ENCODE measurements around the gene DENND1A. TPM values are rescaled to one million over a fixed set of nuclear protein-coding genes. Genes with fewer than 3 reads are reported as not detected.
"Not testable (repeated sequence)": the region's sequence is repeated elsewhere in the genome, so short reads cannot be mapped to it uniquely, and the experiment has no call there.

DENND1A gene
- total RNA-seq, 2 experiments from 2014 or later = 21.9 to 23.3 TPM

- Mint-ChIP-seq H3K36me3 (ENCODE audit: low read depth) (peaks cover 11% of the 10 kb centered on the region), H3K27ac (no peak overlapping the region), H3K4me3 (no peak overlapping the region), H3K9me3 (peaks cover 1% of the 10 kb centered on the region), H3K4me1 (ENCODE audit: low read depth) (peaks cover 1% of the 10 kb centered on the region), H3K27me3 (no peaks in the 10 kb centered on the region)
- TF ChIP-seq, protein P1, sequence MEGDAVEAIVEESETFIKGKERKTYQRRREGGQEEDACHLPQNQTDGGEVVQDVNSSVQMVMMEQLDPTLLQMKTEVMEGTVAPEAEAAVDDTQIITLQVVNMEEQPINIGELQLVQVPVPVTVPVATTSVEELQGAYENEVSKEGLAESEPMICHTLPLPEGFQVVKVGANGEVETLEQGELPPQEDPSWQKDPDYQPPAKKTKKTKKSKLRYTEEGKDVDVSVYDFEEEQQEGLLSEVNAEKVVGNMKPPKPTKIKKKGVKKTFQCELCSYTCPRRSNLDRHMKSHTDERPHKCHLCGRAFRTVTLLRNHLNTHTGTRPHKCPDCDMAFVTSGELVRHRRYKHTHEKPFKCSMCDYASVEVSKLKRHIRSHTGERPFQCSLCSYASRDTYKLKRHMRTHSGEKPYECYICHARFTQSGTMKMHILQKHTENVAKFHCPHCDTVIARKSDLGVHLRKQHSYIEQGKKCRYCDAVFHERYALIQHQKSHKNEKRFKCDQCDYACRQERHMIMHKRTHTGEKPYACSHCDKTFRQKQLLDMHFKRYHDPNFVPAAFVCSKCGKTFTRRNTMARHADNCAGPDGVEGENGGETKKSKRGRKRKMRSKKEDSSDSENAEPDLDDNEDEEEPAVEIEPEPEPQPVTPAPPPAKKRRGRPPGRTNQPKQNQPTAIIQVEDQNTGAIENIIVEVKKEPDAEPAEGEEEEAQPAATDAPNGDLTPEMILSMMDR (IDR thresholded peaks at IDR 0.05) = no peak
- ATAC-seq = no peak
- CTCF ChIA-PET = no interaction called here
- DNase-seq = no peak
- intact Hi-C loops (cut with micrococcal nuclease) = no loop called here
- POLR2A ChIA-PET = no interaction called here
These were observed 42.1 kb downstream of the DENND1A start for GRCh38 chr9:123887837-123888236.

DNA sequence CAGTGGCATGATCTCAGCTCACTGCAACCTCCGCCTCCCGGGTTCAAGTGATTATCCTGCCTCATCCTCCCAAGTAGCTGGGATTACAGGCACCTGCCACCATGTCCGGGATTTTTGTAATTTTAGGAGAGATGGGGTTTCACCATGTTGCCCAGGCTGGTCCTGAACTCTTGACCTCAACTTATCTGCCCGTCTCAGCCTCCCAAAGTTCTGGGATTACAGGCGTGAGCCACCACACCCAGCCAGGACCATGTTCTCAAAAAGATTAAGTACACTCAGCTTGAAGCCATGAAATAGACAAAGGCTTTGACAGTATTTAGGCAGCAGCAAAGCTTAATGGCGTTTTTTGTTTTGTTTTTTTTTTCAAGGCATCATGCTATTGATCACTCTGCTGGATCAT, 44.1 kb downstream of the DENND1A start:
- H3K27ac Mint-ChIP-seq; H3K9me3 Mint-ChIP-seq; H3K27me3 Mint-ChIP-seq; DNase-seq; intact Hi-C loops (cut with micrococcal nuclease); POLR2A ChIA-PET; ATAC-seq; H3K4me3 Mint-ChIP-seq: not testable (repeated sequence)
- H3K36me3 Mint-ChIP-seq (ENCODE audit: low read depth) = peaks cover 11% of the 10 kb centered on the region
- H3K4me1 Mint-ChIP-seq (ENCODE audit: low read depth) = peaks cover 15% of the 10 kb centered on the region
- CTCF ChIA-PET = interaction anchor here (1.2 kb wide), 1 partner anchor 51 kb away, joined by 3 read pairs; no protein-coding TSS in a partner anchor

DNA sequence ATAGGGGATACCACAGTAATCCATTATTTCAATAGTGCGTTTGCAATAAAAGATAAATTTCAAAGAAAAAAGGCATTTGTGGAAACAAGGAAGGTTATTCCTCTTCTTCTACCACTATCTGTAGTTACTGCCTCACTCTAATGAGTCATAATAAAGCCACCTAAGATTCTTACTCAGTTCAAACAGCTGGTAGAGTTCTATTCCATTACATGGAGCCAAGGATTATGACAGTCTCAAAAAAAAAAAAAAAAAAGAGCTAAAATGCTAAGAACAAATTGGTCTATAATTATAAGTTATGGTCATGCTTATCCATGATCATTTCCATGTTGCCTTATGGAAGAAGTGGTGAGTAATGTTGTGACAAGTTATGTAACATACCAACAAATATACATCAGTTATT, 46.3 kb downstream of the DENND1A start:
- Mint-ChIP-seq H3K27ac (no peak overlapping the region), H3K4me1 (ENCODE audit: low read depth) (peaks cover 15% of the 10 kb centered on the region), H3K4me3 (no peak overlapping the region), H3K9me3 (peaks cover under 1% of the 10 kb centered on the region), H3K36me3 (ENCODE audit: low read depth) (peaks cover 18% of the 10 kb centered on the region), H3K27me3 (no peaks in the 10 kb centered on the region)
- intact Hi-C loops (cut with micrococcal nuclease) = no loop called here
- POLR2A ChIA-PET = no interaction called here
- CTCF ChIA-PET = no interaction called here
- DNase-seq = no peak
- no peak for ATAC-seq
- TF ChIP-seq, protein P1 (IDR thresholded peaks at IDR 0.05) = no peak

- Mint-ChIP-seq H3K4me1 (ENCODE audit: low read depth) (peaks cover 15% of the 10 kb centered on the region), H3K27me3 (no peaks in the 10 kb centered on the region), H3K9me3 (no peaks in the 10 kb centered on the region), H3K27ac (no peak overlapping the region), H3K4me3 (no peak overlapping the region), H3K36me3 (ENCODE audit: low read depth) (peaks cover 15% of the 10 kb centered on the region)
- TF ChIP-seq, protein P1 (IDR thresholded peaks at IDR 0.05) = no peak
- ChIA-PET CTCF (no interaction called here), POLR2A (no interaction called here)
- intact Hi-C loops (cut with micrococcal nuclease) = no loop called here
- DNase-seq (no peak), ATAC-seq (no peak)
These were observed 48.3 kb downstream of the DENND1A start for GRCh38 chr9:123881604-123882003.

GRCh38 chr9:123880420-123880819, 49.5 kb downstream of the DENND1A start:
- ATAC-seq (no peak), DNase-seq (no peak)
- ChIA-PET POLR2A (no interaction called here), CTCF (no interaction called here)
- no peak overlapping the region for H3K4me3 Mint-ChIP-seq
- intact Hi-C loops (cut with micrococcal nuclease) = no loop called here
- no peaks in the 10 kb centered on the region for H3K27me3 Mint-ChIP-seq
- peaks cover 24% of the 10 kb centered on the region for H3K36me3 Mint-ChIP-seq (ENCODE audit: low read depth)
- H3K27ac Mint-ChIP-seq = no peak overlapping the region
- H3K9me3 Mint-ChIP-seq = no peaks in the 10 kb centered on the region
- H3K4me1 Mint-ChIP-seq (ENCODE audit: low read depth) = peaks cover 15% of the 10 kb centered on the region
- TF ChIP-seq, protein P1 (IDR thresholded peaks at IDR 0.05) = no peak

- peaks cover 7% of the 10 kb centered on the region for H3K4me1 Mint-ChIP-seq (ENCODE audit: low read depth)
- H3K36me3 Mint-ChIP-seq (ENCODE audit: low read depth) = peaks cover 28% of the 10 kb centered on the region
- no peak for ATAC-seq
- H3K27ac Mint-ChIP-seq = no peak overlapping the region
- H3K9me3 Mint-ChIP-seq = no peaks in the 10 kb centered on the region
- ChIA-PET POLR2A (no interaction called here), CTCF (no interaction called here)
- intact Hi-C loops (cut with micrococcal nuclease) = no loop called here
- TF ChIP-seq, protein P1 (IDR thresholded peaks at IDR 0.05) = no peak
- no peak overlapping the region for H3K4me3 Mint-ChIP-seq
- H3K27me3 Mint-ChIP-seq = no peaks in the 10 kb centered on the region
- no peak for DNase-seq
These were observed 53.2 kb downstream of the DENND1A start for GRCh38 chr9:123876750-123877149.

All from activated CD8-positive, alpha-beta T cell treated with anti-CD3 and anti-CD28 coated beads for 36 hours (primary cell).